NT2/D1 (cell line): ENCODE measurements around the gene UBL3.

ENCODE experiments used
- SUZ12 ChIP-seq: IDR thresholded peaks from 2 replicates; pipeline ENCODE4 v1.6.1; 2011; ENCODE audit not compliant: insufficient read length, insufficient read depth; ENCODE audit errors: extremely low read depth
- YY1 ChIP-seq: IDR thresholded peaks from 2 replicates; pipeline ENCODE4 v1.6.1; 2011; ENCODE audit not compliant: insufficient read length, insufficient read depth
- ZNF274 ChIP-seq: IDR thresholded peaks from 2 replicates; pipeline ENCODE4 v1.6.1; 2011; ENCODE audit warnings: mild to moderate bottlenecking, low read depth, low read length

DNA sequence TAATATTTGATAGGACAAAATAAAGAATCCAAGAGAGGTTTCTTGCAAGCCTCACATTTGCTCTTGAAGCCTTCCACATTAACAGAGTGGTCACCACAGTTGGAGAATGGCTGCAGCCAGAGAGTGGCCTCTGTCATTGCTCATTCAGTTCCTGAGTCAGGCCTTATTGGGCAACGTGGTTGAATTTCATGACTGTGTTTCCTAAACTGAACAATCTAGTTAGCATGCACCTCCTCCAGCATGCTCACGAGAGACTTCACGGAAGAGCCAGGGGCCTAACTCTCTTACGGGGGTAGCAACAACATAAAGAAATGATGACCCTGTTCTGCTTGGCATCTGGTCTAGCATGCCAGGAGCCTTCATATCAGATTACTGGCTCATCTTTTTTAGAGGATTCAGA lies 9.6 kb upstream of the UBL3 start:
- TF ChIP-seq ZNF274: no peak
- no peak for TF ChIP-seq YY1
- no peak for TF ChIP-seq SUZ12
